Mesenchymal stem cell (in vitro differentiated cells and primary cell): ENCODE results near the gene TAF15.
A peak's percentile ranks its signal among the peaks of the same experiment; 100 is the strongest.

Experiments used
- DNase-seq: peaks from one replicate; pipeline ENCODE4 v3.0.0-alpha.2; 2013
- H2AFZ ChIP-seq: one replicate; pipeline ENCODE4 v1.6.1; 2013; ENCODE audit warnings: low read depth, mild to moderate bottlenecking, control low read depth, inconsistent platforms, low read length, moderate library complexity
- H2AK5ac ChIP-seq: 2 replicates; pipeline ENCODE4 v1.6.1; 2013; ENCODE audit warnings: low read length, moderate library complexity, mild to moderate bottlenecking, inconsistent platforms; ENCODE audit not compliant: severe bottlenecking
- H2BK120ac ChIP-seq: one replicate; pipeline ENCODE4 v1.6.1; 2013; ENCODE audit warnings: low read depth, mild to moderate bottlenecking, inconsistent platforms, low read length, moderate library complexity
- H2BK12ac ChIP-seq, 2 experiments: one replicate each; pipeline ENCODE4 v1.6.1; 2013; ENCODE audit warnings: inconsistent platforms in 2 of 2, low read length in 2 of 2, mild to moderate bottlenecking in 2 of 2, moderate library complexity in 2 of 2, control low read depth in 1 of 2
- H2BK15ac ChIP-seq: one replicate; pipeline ENCODE4 v1.6.1; 2013; ENCODE audit warnings: mild to moderate bottlenecking, low read depth, inconsistent platforms; ENCODE audit not compliant: poor library complexity, severe bottlenecking
- H2BK5ac ChIP-seq: 2 replicates; pipeline ENCODE4 v1.6.1; 2013; ENCODE audit warnings: low read depth, mild to moderate bottlenecking, low read length, control low read depth, inconsistent platforms; ENCODE audit not compliant: poor library complexity, severe bottlenecking
- H3K14ac ChIP-seq, 2 experiments: one replicate each; pipeline ENCODE4 v1.6.1; 2013; ENCODE audit warnings: inconsistent platforms in 2 of 2, low read length in 2 of 2, control low read depth in 1 of 2, mild to moderate bottlenecking in 1 of 2, moderate library complexity in 1 of 2
- H3K18ac ChIP-seq, 2 experiments: one replicate each; pipeline ENCODE4 v1.6.1; 2013; ENCODE audit warnings: inconsistent platforms in 2 of 2, low read length in 2 of 2, control low read depth in 1 of 2, low read depth in 1 of 2, mild to moderate bottlenecking in 1 of 2
- H3K23ac ChIP-seq, 2 experiments: one replicate each; pipeline ENCODE4 v1.6.1; 2013; ENCODE audit warnings: inconsistent platforms in 2 of 2, low read length in 2 of 2, mild to moderate bottlenecking in 2 of 2, moderate library complexity in 2 of 2, control low read depth in 1 of 2
- H3K27ac ChIP-seq: 2 replicates; pipeline ENCODE4 v1.5.1; 2013; ENCODE audit warnings: mild to moderate bottlenecking, moderate library complexity, low read length, control low read depth, inconsistent platforms; ENCODE audit not compliant: poor library complexity, severe bottlenecking
- H3K27me3 ChIP-seq, 2 experiments: 2 replicates each; pipeline versions ENCODE4 v1.6.1 to v1.7.0; 2013; ENCODE audit warnings: low read length in 2 of 2, mild to moderate bottlenecking in 2 of 2, moderate library complexity in 2 of 2, control low read depth in 1 of 2, inconsistent platforms in 1 of 2; ENCODE audit not compliant: control insufficient read depth in 1 of 2, insufficient read depth in 1 of 2
- H3K36me3 ChIP-seq, 2 experiments: 2 replicates each; pipeline versions ENCODE4 v1.6.1 to v1.7.0; 2013; ENCODE audit warnings: low read length in 2 of 2, control low read depth in 1 of 2, inconsistent platforms in 1 of 2, low read depth in 1 of 2, mild to moderate bottlenecking in 1 of 2; ENCODE audit not compliant: insufficient read depth in 2 of 2, control insufficient read depth in 1 of 2
- H3K4ac ChIP-seq, 2 experiments: one replicate each; pipeline ENCODE4 v1.6.1; 2013; ENCODE audit warnings: inconsistent platforms in 2 of 2, low read length in 2 of 2, mild to moderate bottlenecking in 2 of 2, moderate library complexity in 2 of 2, control low read depth in 1 of 2, low read depth in 1 of 2
- H3K4me1 ChIP-seq: 2 replicates; pipeline ENCODE4 v1.6.1; 2013; ENCODE audit warnings: low read depth, low read length, control low read depth; ENCODE audit not compliant: control insufficient read depth, insufficient read depth
- H3K4me2 ChIP-seq: 2 replicates; pipeline ENCODE4 v1.6.1; 2013; ENCODE audit warnings: low read length, mild to moderate bottlenecking, inconsistent platforms; ENCODE audit not compliant: poor library complexity, severe bottlenecking
- H3K4me3 ChIP-seq, 2 experiments: 2 replicates each; pipeline versions ENCODE4 v1.5.1 to v1.7.0; 2013; ENCODE audit warnings: low read length in 2 of 2, mild to moderate bottlenecking in 2 of 2, control low read depth in 1 of 2, low read depth in 1 of 2; ENCODE audit not compliant: insufficient read depth in 1 of 2
- H3K79me1 ChIP-seq: replicated peaks from 2 replicates; pipeline ENCODE4 v1.6.1; 2013; ENCODE audit warnings: mild to moderate bottlenecking, control low read depth, low read length, inconsistent platforms; ENCODE audit not compliant: poor library complexity, severe bottlenecking
- H3K9ac ChIP-seq: 2 replicates; pipeline ENCODE4 v1.7.0; 2013; ENCODE audit warnings: mild to moderate bottlenecking, low read length, moderate library complexity
- H3K9me3 ChIP-seq: 2 replicates; pipeline ENCODE4 v1.7.0; 2013; ENCODE audit warnings: mild to moderate bottlenecking, low read length; ENCODE audit not compliant: control insufficient read depth
- H4K8ac ChIP-seq: one replicate; pipeline ENCODE4 v1.6.1; 2013; ENCODE audit warnings: inconsistent platforms, mild to moderate bottlenecking, low read length, moderate library complexity
- H4K91ac ChIP-seq: one replicate; pipeline ENCODE4 v1.6.1; 2013; ENCODE audit warnings: mild to moderate bottlenecking, low read length, inconsistent platforms
- WGBS: methylation state at CpG from one replicate; pipeline ENCODE4 v1.1.7; 2013; ENCODE audit warnings: mixed read lengths; 5-methylcytosine and 5-hydroxymethylcytosine counted together

Gene TAF15

GRCh38 chr17:35764123-35764991 lies 44.9 kb upstream of the TAF15 start:
- 7% methylated on average over 65 of the region's 75 CpGs for WGBS
- H3K36me3 ChIP-seq: no peaks in the 10 kb centered on the region
- no peak overlapping the region for H4K91ac ChIP-seq
- H3K18ac ChIP-seq: no peak overlapping the region
- H4K8ac ChIP-seq: no peak overlapping the region
- peak overlapping the region; percentile 53 to 66 for H3K4me3 ChIP-seq
- H3K79me1 ChIP-seq: no peaks in the 10 kb centered on the region
- H2AFZ ChIP-seq: peak overlapping the region; percentile 78
- no peak overlapping the region for H3K14ac ChIP-seq
- H3K27ac ChIP-seq: no peak overlapping the region
- H2AK5ac ChIP-seq: no peak overlapping the region
- H3K4me1 ChIP-seq: peaks cover 16% of the 10 kb centered on the region
- H2BK5ac ChIP-seq: no peak overlapping the region
- no peak overlapping the region for H2BK120ac ChIP-seq
- no peaks in the 10 kb centered on the region for H3K9me3 ChIP-seq
- peak; percentile 87 for DNase-seq
- no peak overlapping the region for H2BK15ac ChIP-seq
- H3K27me3 ChIP-seq: peaks cover 35 to 77% of the 10 kb centered on the region in 2 experiments
- peak overlapping the region; percentile 53 for H3K9ac ChIP-seq
- no peak overlapping the region for H3K4ac ChIP-seq
- no peak overlapping the region for H3K23ac ChIP-seq
- peak overlapping the region; percentile 98 for H3K4me2 ChIP-seq
- H2BK12ac ChIP-seq: no peak overlapping the region

DNA sequence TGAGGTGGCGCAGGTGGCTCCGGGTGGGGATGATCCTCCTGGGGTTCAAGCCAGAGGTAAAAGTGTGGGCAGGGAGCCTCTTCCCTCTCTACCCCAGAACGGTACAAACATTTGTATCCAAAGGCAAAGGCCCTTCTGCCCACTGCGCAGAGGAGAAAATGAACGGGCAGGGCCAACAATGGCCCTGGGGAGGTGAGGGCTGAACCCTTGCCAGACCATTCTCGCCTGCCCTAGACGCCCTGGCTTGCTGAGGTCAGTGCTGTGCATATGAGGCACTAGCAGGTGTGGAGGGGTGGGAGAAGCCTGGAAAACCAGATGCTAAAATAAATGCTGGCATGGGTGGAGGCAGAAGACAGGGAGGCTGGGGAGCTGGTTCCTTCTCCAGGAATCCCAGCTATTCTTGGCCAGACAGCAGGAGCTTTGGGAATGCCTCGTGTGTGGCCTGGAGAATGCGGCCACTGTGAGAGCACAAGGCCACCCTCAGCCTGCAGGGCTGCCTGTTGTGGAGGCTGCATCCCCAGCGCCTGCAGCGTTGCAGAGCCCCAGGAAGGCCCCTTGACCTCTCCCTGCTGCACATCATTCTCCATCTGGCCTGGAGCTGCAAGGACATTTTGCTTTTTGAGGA lies 44.1 kb upstream of the TAF15 start:
- 65% methylated on average over 11 of the region's 11 CpGs for WGBS
- Histone ChIP-seq H3K4me1 (peaks cover 16% of the 10 kb centered on the region), H3K4me3 (no peak overlapping the region), H4K91ac (no peak overlapping the region), H4K8ac (no peak overlapping the region), H2BK15ac (no peak overlapping the region), H3K36me3 (no peaks in the 10 kb centered on the region), H3K27me3 (peaks cover 33 to 77% of the 10 kb centered on the region in 2 experiments), H2AK5ac (no peak overlapping the region), H2BK5ac (no peak overlapping the region), H2BK12ac (no peak overlapping the region), H3K23ac (no peak overlapping the region), H3K4ac (no peak overlapping the region), H3K18ac (no peak overlapping the region), H3K14ac (no peak overlapping the region), H3K9ac (no peak overlapping the region), H3K4me2 (no peak overlapping the region), H2BK120ac (no peak overlapping the region), H3K9me3 (no peaks in the 10 kb centered on the region), H3K27ac (no peak overlapping the region), H2AFZ (no peak overlapping the region), H3K79me1 (no peaks in the 10 kb centered on the region)
- peak; percentile 12 for DNase-seq

- Histone ChIP-seq H3K27me3 (peaks cover 30 to 77% of the 10 kb centered on the region in 2 experiments), H3K27ac (no peak overlapping the region), H3K4me2 (no peak overlapping the region), H3K79me1 (no peaks in the 10 kb centered on the region), H2AFZ (no peak overlapping the region), H3K14ac (no peak overlapping the region), H3K9ac (no peak overlapping the region), H2BK15ac (no peak overlapping the region), H3K18ac (no peak overlapping the region), H3K4me3 (no peak overlapping the region), H3K9me3 (no peaks in the 10 kb centered on the region), H2BK120ac (no peak overlapping the region), H2BK5ac (no peak overlapping the region), H3K4ac (no peak overlapping the region), H2BK12ac (peak overlapping the region in 1 of 2 experiments; percentile 45), H4K91ac (no peak overlapping the region), H2AK5ac (no peak overlapping the region), H3K4me1 (peaks cover 16% of the 10 kb centered on the region), H3K36me3 (no peaks in the 10 kb centered on the region), H4K8ac (no peak overlapping the region), H3K23ac (no peak overlapping the region)
- WGBS: 69% methylated on average over 8 of the region's 8 CpGs
- no peak for DNase-seq
Measured at GRCh38 chr17:35765756-35766488, 43.4 kb upstream of the TAF15 start.

DNA sequence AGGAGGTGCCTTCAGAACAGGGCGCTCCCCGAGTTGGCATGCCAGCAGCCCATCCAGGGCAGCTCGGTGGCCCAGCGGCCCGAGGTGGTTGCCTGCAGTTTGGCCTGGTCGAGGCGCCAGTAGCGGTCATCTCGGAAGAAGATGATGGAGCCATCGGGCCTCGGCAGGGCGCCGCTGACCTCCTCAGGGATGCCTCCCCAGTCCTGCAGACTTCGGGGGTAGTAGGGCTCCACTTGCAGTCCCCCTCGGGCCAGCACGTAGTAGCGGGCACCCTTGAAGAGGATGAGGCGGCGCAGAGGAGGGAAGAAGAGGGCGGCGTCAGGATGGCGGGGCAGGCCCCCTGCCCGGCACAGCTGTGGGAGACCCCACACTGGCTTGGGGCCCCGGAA lies 42.8 kb upstream of the TAF15 start:
- Histone ChIP-seq H3K79me1 (no peaks in the 10 kb centered on the region), H3K36me3 (no peaks in the 10 kb centered on the region), H4K91ac (peak overlapping the region; percentile 25), H4K8ac (no peak overlapping the region), H2AFZ (no peak overlapping the region), H3K18ac (no peak overlapping the region), H3K9me3 (no peaks in the 10 kb centered on the region), H2BK120ac (no peak overlapping the region), H3K4ac (no peak overlapping the region), H3K9ac (no peak overlapping the region), H3K23ac (no peak overlapping the region), H2BK5ac (no peak overlapping the region), H3K4me2 (no peak overlapping the region), H3K14ac (no peak overlapping the region), H2AK5ac (no peak overlapping the region), H3K4me3 (no peak overlapping the region), H3K27ac (no peak overlapping the region), H2BK12ac (peak overlapping the region in 1 of 2 experiments; percentile 45), H3K27me3 (peaks cover 30 to 77% of the 10 kb centered on the region in 2 experiments), H2BK15ac (no peak overlapping the region), H3K4me1 (peaks cover 16% of the 10 kb centered on the region)
- WGBS: 94% methylated on average over 23 of the region's 24 CpGs
- DNase-seq: no peak
